Head of caudate nucleus (tissue), 42 donors: ENCODE data around the gene CD37.

Experiments used
- DNase-seq, 42 donors: peaks; one replicate each; pipeline versions ENCODE4 v3.0.0 to v3.0.0-alpha.2; 2020 to 2021; ENCODE audit warnings: mixed read lengths in 7 of 42
- intact Hi-C: fragments of 100-400 bp; cut with DNase I; formaldehyde crosslinking; loops from one replicate; pipeline ENCODE4 v1.15.0; 2022

The CD37 gene

GRCh38 chr19:49340865-49341718 lies 5.9 kb downstream of the CD37 start:
- DNase-seq: peak in 3 of 42 donors; percentile 2 to 7 (median 6)
- intact Hi-C loops: no loop called here

GRCh38 chr19:49342291-49342721 lies 7.1 kb downstream of the CD37 start:
- DNase-seq: peak in 2 of 42 donors; percentile 7
- intact Hi-C loops: no loop called here

- no peak for DNase-seq
- intact Hi-C loops: no loop called here
These were observed 7.9 kb downstream of the CD37 start for GRCh38 chr19:49343123-49343522.

GRCh38 chr19:49344505-49345423 lies 9.6 kb downstream of the CD37 start:
- DNase-seq: no peak
- intact Hi-C loops: no loop called here

- DNase-seq: no peak
- intact Hi-C loops: no loop called here
These were observed 12.0 kb downstream of the CD37 start for GRCh38 chr19:49347191-49347590.

- DNase-seq: peak in 22 of 42 donors; percentile 13 to 63 (median 40)
- intact Hi-C loops: no loop called here
These were observed 12.6 kb downstream of the CD37 start for GRCh38 chr19:49347835-49348234.

GRCh38 chr19:49348305-49349189 lies 13.3 kb downstream of the CD37 start:
- DNase-seq: no peak
- intact Hi-C loops: no loop called here

GRCh38 chr19:49349567-49349966 lies 14.4 kb downstream of the CD37 start:
- DNase-seq: no peak
- intact Hi-C loops: no loop called here

- intact Hi-C loops: no loop called here
- DNase-seq: no peak
These were observed 20.7 kb downstream of the CD37 start for GRCh38 chr19:49355909-49356353.

GRCh38 chr19:49356382-49356781 lies 21.2 kb downstream of the CD37 start:
- no peak for DNase-seq

GRCh38 chr19:49357186-49357585 lies 22.0 kb downstream of the CD37 start:
- DNase-seq: no peak
- intact Hi-C loops: no loop called here

More at GRCh38 chr19:49356382-49356781, 21.2 kb downstream of the CD37 start:
- intact Hi-C loops: no loop called here

- intact Hi-C loops: loop anchor here (5.0 kb wide), 1 partner anchor 262 kb away; no protein-coding TSS in a partner anchor
These were observed 24.9 kb downstream of the CD37 start for GRCh38 chr19:49359851-49360820.

GRCh38 chr19:49361438-49362047 lies 26.3 kb downstream of the CD37 start:
- intact Hi-C loops: loop anchor here (5.0 kb wide), 1 partner anchor 261 kb away; no protein-coding TSS in a partner anchor
- DNase-seq: peak in 2 of 42 donors; percentile 19 to 26

More at GRCh38 chr19:49359851-49360820, 24.9 kb downstream of the CD37 start:
- DNase-seq: no peak

GRCh38 chr19:49362048-49362928 lies 27.1 kb downstream of the CD37 start, which contains the start of gene TEAD2:
Gene TEAD2 (minus strand): TSS chr19:49362416. CDS start chr19:49360075, 2,341 bp downstream.
- DNase-seq: peak in 1 of 42 donors; percentile 47
- intact Hi-C loops: loop anchor here (5.0 kb wide), 1 partner anchor 260 kb away; no protein-coding TSS in a partner anchor

GRCh38 chr19:49362929-49363267 lies 27.7 kb downstream of the CD37 start:
- DNase-seq: no peak

More at GRCh38 chr19:49362929-49363267, 27.7 kb downstream of the CD37 start:
- intact Hi-C loops: loop anchor here (5.0 kb wide), 1 partner anchor 259 kb away; no protein-coding TSS in a partner anchor
